Inflammatory macrophage treated with lipopolysaccharide for 1 hour (primary cell): Measurements from ENCODE around the gene PSPH.

ENCODE experiments used
- DNase-seq, 2 donors: peaks; one replicate each; pipeline ENCODE4 v3.0.0-alpha.2; 2020 to 2022

PSPH gene

GRCh38 chr7:55996856-55997500 is 54.3 kb downstream of the PSPH start:
- no peak for DNase-seq

- no peak for DNase-seq
These were observed 58.9 kb downstream of the PSPH start for GRCh38 chr7:55992346-55992745.

- DNase-seq: peak in 1 of 2 donors; percentile 1
These were observed 67.7 kb downstream of the PSPH start for GRCh38 chr7:55983537-55983936.

GRCh38 chr7:55980266-55980665 is 71.0 kb downstream of the PSPH start:
- DNase-seq: no peak

- DNase-seq: no peak
These were observed 73.4 kb downstream of the PSPH start for GRCh38 chr7:55977831-55978230.

- no peak for DNase-seq
These were observed 75.1 kb downstream of the PSPH start for GRCh38 chr7:55975988-55976633.

- DNase-seq: no peak
These were observed 77.4 kb downstream of the PSPH start for GRCh38 chr7:55973747-55974250.

- no peak for DNase-seq
These were observed 80.3 kb downstream of the PSPH start for GRCh38 chr7:55970978-55971377.

GRCh38 chr7:55970561-55970960 is 80.7 kb downstream of the PSPH start:
- no peak for DNase-seq

- DNase-seq: no peak
These were observed 81.9 kb downstream of the PSPH start for GRCh38 chr7:55969391-55969790.

GRCh38 chr7:55966851-55967250 is 84.4 kb downstream of the PSPH start:
- no peak for DNase-seq

- DNase-seq: no peak
These were observed 85.3 kb downstream of the PSPH start for GRCh38 chr7:55965805-55966421.

GRCh38 chr7:55965100-55965470 is 86.2 kb downstream of the PSPH start:
- DNase-seq: no peak

GRCh38 chr7:55964261-55965099 is 86.8 kb downstream of the PSPH start, which contains the start of gene NIPSNAP2:
NIPSNAP2 (plus strand) TSS chr7:55964585; CDS start chr7:55964610, 25 bp downstream.
- peak; percentile 84 to 91 for DNase-seq

- no peak for DNase-seq
These were observed 87.6 kb downstream of the PSPH start for GRCh38 chr7:55963584-55964168.

GRCh38 chr7:55962014-55962413 is 89.2 kb downstream of the PSPH start:
- DNase-seq: no peak
